Endothelial cell of umbilical vein (primary cell): ENCODE data around the gene TRIM67. TPM values are rescaled to one million over a fixed set of nuclear protein-coding genes. Genes with fewer than 3 reads are reported as not detected.

Source experiments
- BruUV-seq: library from RNA; stranded (reverse); fragments of 400-500 nt; replicated peaks from 2 replicates; lab custom pipeline; 2021; lab: Mats Ljungman, UMichigan
- CTCF ChIA-PET: fragments of 300-600, 350-600 bp; sonication (Branson Sonifier 250); formaldehyde crosslinking; loops from one replicate; lab custom pipeline; 2021; ENCODE audit warnings: antibody characterized with exemption, inconsistent platforms; lab: Charles Lee
- POLR2A ChIA-PET: fragments of 300-600, 350-600 bp; sonication (Branson Sonifier 250); formaldehyde crosslinking; loops from one replicate; lab custom pipeline; 2021; ENCODE audit warnings: antibody characterized with exemption, inconsistent platforms; lab: Charles Lee
- DNase-seq: peaks from one replicate; pipeline ENCODE4 v3.0.0-alpha.2; 2011; ENCODE audit warnings: low read depth, low spot score
- FAIRE-seq: peaks from 2 replicates; lab custom pipeline; 2011; peaks lifted over from hg19 to GRCh38; lab: Jason Lieb, UNC
- H2AFZ ChIP-seq: 2 replicates; pipeline ENCODE4 v1.6.0; 2012; ENCODE audit warnings: low read depth, low read length, control low read depth, inconsistent platforms
- H3K27ac ChIP-seq: 2 replicates; pipeline ENCODE4 v1.5.1; 2011; ENCODE audit warnings: low read depth, mild to moderate bottlenecking, control low read depth, low read length, moderate library complexity; ENCODE audit not compliant: insufficient read depth
- H3K27me3 ChIP-seq, 2 experiments: 2 replicates each; pipeline versions ENCODE4 v1.6.0 to v1.6.1; 2011; ENCODE audit warnings: low read length in 2 of 2, mixed read lengths in 1 of 2; ENCODE audit not compliant: control insufficient read depth in 2 of 2, insufficient read depth in 2 of 2
- H3K36me3 ChIP-seq, 2 experiments: 2 replicates in 1 of 2; 3 replicates in 1 of 2; pipeline ENCODE4 v1.5.1; 2011; ENCODE audit warnings: low read length in 2 of 2, mild to moderate bottlenecking in 1 of 2, moderate library complexity in 1 of 2; ENCODE audit not compliant: control insufficient read depth in 2 of 2, insufficient read depth in 2 of 2; ENCODE audit errors: extremely low read depth in 1 of 2
- H3K4me1 ChIP-seq: 3 replicates; pipeline ENCODE4 v1.5.1; 2011; ENCODE audit warnings: mild to moderate bottlenecking, low read length; ENCODE audit not compliant: control insufficient read depth, insufficient read depth; ENCODE audit errors: extremely low read depth
- H3K4me2 ChIP-seq: 2 replicates; pipeline ENCODE4 v1.6.1; 2011; ENCODE audit warnings: low read length, control low read depth, mixed read lengths; ENCODE audit not compliant: insufficient read depth
- H3K4me3 ChIP-seq, 3 experiments: fragments of 200-600 bp in 1 of 3; sonication (generic), shearing (Covaris generic) in 1 of 3; replicated peaks in 1 of 3; 2 replicates each; pipeline ENCODE4 v1.5.1; 2011 to 2016; ENCODE audit warnings: control low read depth in 3 of 3, low read length in 3 of 3, mild to moderate bottlenecking in 2 of 3, inconsistent platforms in 1 of 3, low read depth in 1 of 3, moderate library complexity in 1 of 3; ENCODE audit not compliant: insufficient read depth in 1 of 3
- H3K79me2 ChIP-seq: 2 replicates; pipeline ENCODE4 v1.6.0; 2012; ENCODE audit warnings: low read length, inconsistent platforms; ENCODE audit not compliant: control insufficient read depth, insufficient read depth
- H3K9ac ChIP-seq: replicated peaks from 2 replicates; pipeline ENCODE3; 2011; ENCODE audit warnings: low read length, control low read depth; ENCODE audit not compliant: insufficient read depth; ENCODE audit errors: extremely low read depth
- H3K9me1 ChIP-seq: replicated peaks from 3 replicates; pipeline ENCODE4 v1.6.0; 2011; ENCODE audit warnings: mild to moderate bottlenecking, low read length; ENCODE audit not compliant: control insufficient read depth, insufficient read depth; ENCODE audit errors: extremely low read depth
- H3K9me3 ChIP-seq: replicated peaks from 2 replicates; pipeline ENCODE4 v1.5.1; 2012; ENCODE audit warnings: low read length, inconsistent platforms; ENCODE audit not compliant: control insufficient read depth, insufficient read depth
- H4K20me1 ChIP-seq: replicated peaks from 2 replicates; pipeline ENCODE3; 2011; ENCODE audit warnings: mild to moderate bottlenecking, low read length; ENCODE audit not compliant: control insufficient read depth, insufficient read depth; ENCODE audit errors: extremely low read depth
- EZH2 ChIP-seq: IDR thresholded peaks from 2 replicates; pipeline ENCODE4 v1.6.1; 2012; ENCODE audit warnings: borderline replicate concordance, low read depth, mild to moderate bottlenecking, moderate library complexity, low read length, inconsistent platforms; ENCODE audit not compliant: severe bottlenecking
- FOS ChIP-seq: IDR thresholded peaks from 2 replicates; pipeline ENCODE4 v1.6.1; 2011; ENCODE audit warnings: mild to moderate bottlenecking, low read length, moderate library complexity, borderline replicate concordance; ENCODE audit not compliant: insufficient read depth
- GATA2 ChIP-seq: IDR thresholded peaks from 2 replicates; pipeline ENCODE4 v1.7.0; 2011; ENCODE audit warnings: low read depth, mild to moderate bottlenecking, moderate library complexity, mixed read lengths, low read length; ENCODE audit not compliant: insufficient read length, insufficient read depth
- JUN ChIP-seq: IDR thresholded peaks from 2 replicates; pipeline ENCODE4 v1.6.1; 2011; ENCODE audit warnings: borderline replicate concordance, low read depth; ENCODE audit not compliant: insufficient read length, insufficient read depth
- MYC ChIP-seq: IDR thresholded peaks from one replicate; pipeline ENCODE4 v1.6.1; 2011; ENCODE audit warnings: mild to moderate bottlenecking, low read depth, low read length
- POLR2A ChIP-seq: IDR thresholded peaks from 2 replicates; pipeline ENCODE4 v1.6.1; 2012; ENCODE audit warnings: low read depth, mild to moderate bottlenecking, control low read depth, low read length
- POLR2AphosphoS5 ChIP-seq: IDR thresholded peaks from 2 replicates; pipeline ENCODE4 v1.6.1; 2012; ENCODE audit warnings: low read depth, mild to moderate bottlenecking, control low read depth, low read length, moderate library complexity; ENCODE audit not compliant: insufficient read depth
- dilution Hi-C: fragments of 300-500 bp; cut with MboI; formaldehyde crosslinking; loops from one replicate; pipeline ENCODE4 v1.15.0; 2019; ENCODE audit warnings: low sequenced_read_pairs; ENCODE audit not compliant: extremely low pct_ligation_motif_present
- intact Hi-C: fragments of 100-400 bp; cut with micrococcal nuclease; formaldehyde crosslinking; loops from one replicate; pipeline ENCODE4 v1.10.0; 2022
- polyA plus RNA-seq, 4 experiments: library from polyadenylated mRNA; depleted of rRNA in 3 of 4; stranded (reverse) in 3 of 4; unstranded in 1 of 4; fragments of >200 nt; gene quantifications; 2 replicates each; pipeline versions ENCODE4 v1.2.1 to v1.2.3, GENCODE V29; 2011 to 2012; ENCODE audit warnings: missing spikeins in 1 of 4
- total RNA-seq: library from RNA; stranded (reverse); gene quantifications from 2 replicates; pipeline ENCODE4 v1.2.3, GENCODE V29; 2021
- TF ChIP-seq, protein P1 (sequence below), 2 donors: IDR thresholded peaks; 1 replicate in 1 of 2; 2 replicates in 1 of 2; pipeline ENCODE4 v1.5.1; 2011; ENCODE audit warnings: low read length in 2 of 2, mild to moderate bottlenecking in 2 of 2, moderate library complexity in 2 of 2, control low read depth in 1 of 2, inconsistent platforms in 1 of 2, low read depth in 1 of 2; ENCODE audit not compliant: insufficient read depth in 1 of 2; ENCODE audit errors: extremely low read depth in 1 of 2
- TF ChIP-seq, protein P2 (sequence below): IDR thresholded peaks from 2 replicates; pipeline ENCODE4 v1.6.1; 2011; ENCODE audit not compliant: insufficient read depth, insufficient read length

The TRIM67 gene
- total and polyA plus RNA-seq, 2 donors (not counting 3 experiments of a cell fraction or from before 2014, with no cell fraction given), result not detected

DNA sequence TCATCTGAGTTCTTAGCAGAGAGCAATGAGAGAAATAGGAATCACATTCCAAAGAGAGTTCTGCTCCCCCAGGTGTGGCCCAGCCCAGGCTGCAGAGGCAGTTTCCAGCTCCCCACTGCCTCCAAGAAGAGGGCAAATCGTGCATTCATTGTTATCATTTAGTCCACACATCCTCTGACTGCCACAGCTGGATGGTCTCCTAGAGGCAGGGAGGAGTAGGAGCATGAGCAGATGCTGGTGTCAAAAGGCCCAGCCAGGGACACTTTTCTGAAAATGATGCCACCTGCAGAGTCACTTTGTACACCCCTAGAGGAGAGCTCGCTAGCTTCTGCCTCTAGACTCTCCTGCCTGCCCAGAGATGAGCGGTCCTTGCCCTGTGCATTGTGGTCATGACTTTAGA is 45.6 kb downstream of the TRIM67 start:
- POLR2A ChIA-PET, result no interaction called here

More for the DNA sequence above, 45.6 kb downstream of the TRIM67 start:
- Histone ChIP-seq H3K4me2 (no peak overlapping the region), H3K9me3 (no peaks in the 10 kb centered on the region), H3K36me3 (no peaks in the 10 kb centered on the region), H3K9ac (no peak overlapping the region), H3K79me2 (no peaks in the 10 kb centered on the region), H3K4me3 (no peak overlapping the region), H3K4me1 (peaks cover 2% of the 10 kb centered on the region), H4K20me1 (no peaks in the 10 kb centered on the region), H3K27me3 (no peaks in the 10 kb centered on the region), H3K9me1 (no peaks in the 10 kb centered on the region), H3K27ac (no peak overlapping the region), H2AFZ (no peak overlapping the region)
- TF ChIP-seq EZH2 (no peak), FOS (no peak), POLR2A (no peak), POLR2AphosphoS5 (no peak), MYC (no peak), JUN (no peak), GATA2 (no peak)
- TF ChIP-seq, protein P1, sequence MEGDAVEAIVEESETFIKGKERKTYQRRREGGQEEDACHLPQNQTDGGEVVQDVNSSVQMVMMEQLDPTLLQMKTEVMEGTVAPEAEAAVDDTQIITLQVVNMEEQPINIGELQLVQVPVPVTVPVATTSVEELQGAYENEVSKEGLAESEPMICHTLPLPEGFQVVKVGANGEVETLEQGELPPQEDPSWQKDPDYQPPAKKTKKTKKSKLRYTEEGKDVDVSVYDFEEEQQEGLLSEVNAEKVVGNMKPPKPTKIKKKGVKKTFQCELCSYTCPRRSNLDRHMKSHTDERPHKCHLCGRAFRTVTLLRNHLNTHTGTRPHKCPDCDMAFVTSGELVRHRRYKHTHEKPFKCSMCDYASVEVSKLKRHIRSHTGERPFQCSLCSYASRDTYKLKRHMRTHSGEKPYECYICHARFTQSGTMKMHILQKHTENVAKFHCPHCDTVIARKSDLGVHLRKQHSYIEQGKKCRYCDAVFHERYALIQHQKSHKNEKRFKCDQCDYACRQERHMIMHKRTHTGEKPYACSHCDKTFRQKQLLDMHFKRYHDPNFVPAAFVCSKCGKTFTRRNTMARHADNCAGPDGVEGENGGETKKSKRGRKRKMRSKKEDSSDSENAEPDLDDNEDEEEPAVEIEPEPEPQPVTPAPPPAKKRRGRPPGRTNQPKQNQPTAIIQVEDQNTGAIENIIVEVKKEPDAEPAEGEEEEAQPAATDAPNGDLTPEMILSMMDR (IDR thresholded peaks at IDR 0.05; ENCODE audit: extremely low read depth in 1 of 2, insufficient read depth in 1 of 2, low read depth in 1 of 2, low read length in 2 of 2), result no peak
- TF ChIP-seq, protein P2, sequence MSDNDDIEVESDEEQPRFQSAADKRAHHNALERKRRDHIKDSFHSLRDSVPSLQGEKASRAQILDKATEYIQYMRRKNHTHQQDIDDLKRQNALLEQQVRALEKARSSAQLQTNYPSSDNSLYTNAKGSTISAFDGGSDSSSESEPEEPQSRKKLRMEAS, result no peak
- CTCF ChIA-PET, result interaction anchor here (1.3 to 2.3 kb wide), 7 partner anchors 8 to 411 kb away, joined by 3 to 7 read pairs (median 4); no protein-coding TSS in a partner anchor
- intact Hi-C loops (no loop called here), dilution Hi-C loops (no loop called here)
- no TSS peak for BruUV-seq
- DNase-seq (no peak), FAIRE-seq (no peak)
